ENCODE data around the gene CNFN.

Gene CNFN

DNA sequence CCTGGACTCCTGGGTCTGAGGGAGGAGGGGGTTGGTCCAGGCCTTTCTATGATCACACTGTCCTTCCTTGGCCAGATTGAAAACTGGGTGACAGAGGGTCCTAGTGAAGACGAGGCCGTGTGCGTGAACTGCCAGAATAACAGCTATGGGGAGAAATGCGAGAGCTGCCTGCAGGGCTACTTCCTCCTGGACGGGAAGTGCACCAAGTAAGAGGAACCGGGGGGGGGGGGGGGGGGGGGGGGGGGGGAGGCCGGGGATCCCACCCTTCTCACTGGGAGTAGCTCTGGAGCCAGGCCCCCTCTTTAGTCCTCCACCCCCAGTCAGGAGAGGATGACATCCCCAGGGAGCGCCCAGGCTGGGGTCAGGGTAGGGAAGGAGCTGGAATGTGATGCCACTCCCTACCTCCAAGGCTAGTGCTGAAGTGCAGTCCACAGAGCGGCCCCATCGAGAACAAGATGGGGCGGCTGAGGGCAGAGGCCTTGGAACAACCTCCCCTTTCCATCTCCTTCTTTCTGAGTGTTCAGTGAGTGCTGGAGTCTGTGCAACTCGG is 19.4 kb downstream of the CNFN start:
- no peak for DNase-seq

DNA sequence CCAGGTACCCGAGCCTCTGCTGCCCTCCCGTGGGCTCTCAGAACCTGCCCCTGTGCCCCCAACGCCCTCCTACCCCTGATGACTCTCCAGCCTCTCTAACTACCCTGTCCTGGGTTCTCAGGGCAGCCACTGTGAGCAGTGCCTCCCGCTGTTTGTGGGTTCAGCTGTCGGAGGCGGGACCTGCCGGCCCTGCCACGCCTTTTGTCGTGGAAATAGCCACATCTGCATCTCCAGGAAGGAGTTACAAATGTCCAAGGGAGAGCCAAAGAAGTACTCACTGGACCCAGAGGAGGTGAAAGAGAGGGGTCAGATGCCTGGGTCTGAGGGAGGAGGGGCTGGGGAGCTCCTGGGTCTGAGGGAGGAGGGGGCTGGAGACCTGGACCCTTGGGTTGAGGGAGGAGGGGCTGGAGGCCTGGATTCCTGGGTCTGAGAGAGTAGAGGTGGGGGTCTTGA is 20.0 kb downstream of the CNFN start:
- no peak for DNase-seq

DNA sequence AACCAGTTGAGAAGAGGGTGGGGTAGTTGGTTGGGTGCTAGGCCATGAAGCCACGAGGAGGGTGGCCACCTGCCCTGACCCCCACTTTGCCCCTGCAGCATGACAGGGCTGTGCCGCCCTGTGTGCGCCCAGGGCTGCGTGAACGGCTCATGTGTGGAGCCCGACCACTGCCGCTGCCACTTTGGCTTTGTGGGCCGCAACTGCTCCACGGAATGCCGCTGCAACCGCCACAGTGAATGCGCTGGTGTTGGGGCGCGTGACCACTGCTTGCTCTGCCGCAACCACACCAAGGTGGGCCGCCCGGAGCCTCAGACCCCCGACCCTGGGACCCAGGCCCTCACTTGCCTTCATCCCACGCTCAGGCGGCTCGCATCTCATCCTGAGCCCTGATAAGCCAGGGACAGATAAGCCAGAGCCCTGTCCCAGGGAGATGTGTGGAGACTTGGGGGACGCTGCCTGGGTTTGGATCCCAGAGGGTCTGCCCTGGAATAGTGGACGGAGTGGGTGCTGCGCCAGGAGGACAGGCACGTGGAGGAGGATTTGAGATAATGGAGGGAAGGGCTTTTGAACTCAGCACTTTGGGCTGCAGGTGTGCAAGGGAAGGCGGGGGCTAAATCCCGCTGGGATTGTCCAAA is 20.5 kb downstream of the CNFN start:
- DNase-seq: no peak

DNA sequence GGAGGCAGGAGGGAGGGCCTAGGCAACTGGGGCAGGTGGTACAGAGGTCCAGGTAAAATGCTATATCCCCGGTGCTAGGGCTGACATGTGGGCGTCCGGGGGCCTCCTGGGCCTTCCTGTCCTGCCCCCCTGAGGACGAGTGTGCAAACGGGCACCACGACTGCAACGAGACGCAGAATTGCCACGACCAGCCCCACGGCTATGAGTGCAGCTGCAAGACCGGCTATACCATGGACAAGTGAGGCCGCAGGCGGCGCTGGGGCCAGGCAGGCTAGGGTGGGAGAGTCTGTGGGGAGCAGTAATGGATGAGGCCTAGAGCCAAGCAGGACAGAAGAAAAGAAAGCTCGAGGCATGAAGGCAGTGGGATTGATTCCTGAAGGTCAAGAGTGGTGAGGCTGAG is 21.3 kb downstream of the CNFN start:
- no peak for DNase-seq

DNA sequence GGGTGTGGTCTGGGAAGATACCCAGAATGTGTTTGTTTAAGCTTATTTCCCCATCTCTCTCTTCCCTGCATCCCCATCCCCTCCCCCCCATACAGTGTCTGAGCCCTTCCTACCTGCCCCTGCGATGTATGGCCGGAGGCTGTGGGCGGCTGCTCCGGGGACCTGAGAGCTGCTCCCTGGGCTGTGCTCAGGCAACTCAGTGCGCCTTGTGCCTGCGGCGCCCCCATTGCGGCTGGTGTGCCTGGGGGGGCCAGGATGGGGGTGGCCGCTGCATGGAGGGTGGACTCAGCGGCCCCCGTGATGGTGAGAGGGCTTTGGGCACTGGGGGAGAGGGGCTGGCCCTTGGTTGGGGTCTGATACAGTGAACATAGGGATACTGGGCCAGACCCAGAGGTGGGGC is 21.7 kb downstream of the CNFN start:
- DNase-seq: no peak

DNA sequence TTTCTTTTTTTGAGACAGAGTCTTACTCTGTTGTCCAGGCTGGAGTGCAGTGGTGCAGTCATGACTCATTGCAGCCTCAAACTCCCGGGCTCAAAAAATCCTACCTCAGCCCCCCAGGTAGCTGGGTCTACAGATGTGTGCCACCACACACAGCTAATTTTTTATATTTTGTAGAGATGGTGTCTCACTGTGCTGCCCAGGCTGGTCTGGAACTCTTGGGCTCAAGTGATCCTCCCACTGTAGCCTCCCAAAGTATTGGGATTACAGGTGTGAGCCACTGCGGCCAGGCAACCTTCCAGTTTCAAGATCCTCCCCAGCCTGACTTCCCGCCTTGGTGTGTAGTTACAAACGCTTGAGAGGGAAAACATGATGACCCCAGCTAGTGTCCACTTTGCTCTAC is 22.2 kb downstream of the CNFN start:
- DNase-seq: no peak

DNA sequence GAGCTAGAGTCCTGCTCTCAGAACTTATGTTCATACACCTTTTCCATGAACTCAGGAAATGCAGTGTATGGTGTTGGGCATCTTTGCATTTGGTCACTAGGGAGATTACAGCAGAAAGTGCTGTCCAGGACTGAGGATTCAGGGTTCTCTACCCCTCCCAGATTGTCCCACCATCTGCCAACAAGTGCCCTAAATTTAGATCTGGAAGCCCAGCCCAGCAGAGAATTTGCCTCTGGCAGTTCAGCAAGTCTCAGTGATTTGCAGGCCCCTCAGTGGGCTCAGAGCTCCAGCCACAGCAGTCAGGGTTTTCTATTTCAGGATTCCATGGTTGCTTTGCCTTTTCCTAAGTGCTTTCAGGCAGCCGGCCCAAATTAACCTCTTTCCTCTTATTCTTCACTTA is 23.4 kb downstream of the CNFN start:
- DNase-seq: no peak

DNA sequence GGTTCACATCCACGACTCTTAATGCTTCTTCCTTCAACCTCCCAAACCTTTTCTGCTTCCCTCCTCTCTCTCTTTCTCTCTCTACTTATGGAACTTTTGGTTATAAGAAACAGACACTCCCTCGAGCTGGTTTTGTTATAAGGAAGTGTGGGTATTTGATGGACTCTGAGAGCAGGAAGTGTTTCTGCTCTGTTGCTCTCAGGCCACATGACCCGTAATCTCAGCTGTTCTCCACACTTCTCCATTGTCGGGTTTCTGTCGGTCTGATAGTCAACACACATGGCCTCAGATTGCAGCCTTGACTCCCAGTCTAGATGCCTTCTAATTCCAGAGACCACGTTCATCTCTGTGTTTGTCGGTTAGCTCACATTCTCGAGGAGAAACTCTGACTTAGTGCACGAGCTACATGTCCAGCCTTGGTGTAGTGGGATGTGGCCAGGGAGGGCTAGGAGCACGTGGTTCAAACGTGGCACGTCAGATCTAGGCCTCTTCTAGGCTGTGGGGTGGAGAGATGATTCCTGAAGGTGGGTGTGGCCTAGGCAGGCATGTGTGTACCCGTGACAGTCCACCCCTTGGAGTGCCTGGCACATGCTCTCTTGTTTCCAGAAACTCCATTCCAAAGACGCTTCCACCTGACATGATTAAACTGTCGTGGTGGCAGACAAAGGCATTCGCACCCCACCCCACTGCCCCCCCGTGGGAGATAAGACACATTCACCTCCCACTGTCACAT is 26.3 kb downstream of the CNFN start:
- no peak for DNase-seq

DNA sequence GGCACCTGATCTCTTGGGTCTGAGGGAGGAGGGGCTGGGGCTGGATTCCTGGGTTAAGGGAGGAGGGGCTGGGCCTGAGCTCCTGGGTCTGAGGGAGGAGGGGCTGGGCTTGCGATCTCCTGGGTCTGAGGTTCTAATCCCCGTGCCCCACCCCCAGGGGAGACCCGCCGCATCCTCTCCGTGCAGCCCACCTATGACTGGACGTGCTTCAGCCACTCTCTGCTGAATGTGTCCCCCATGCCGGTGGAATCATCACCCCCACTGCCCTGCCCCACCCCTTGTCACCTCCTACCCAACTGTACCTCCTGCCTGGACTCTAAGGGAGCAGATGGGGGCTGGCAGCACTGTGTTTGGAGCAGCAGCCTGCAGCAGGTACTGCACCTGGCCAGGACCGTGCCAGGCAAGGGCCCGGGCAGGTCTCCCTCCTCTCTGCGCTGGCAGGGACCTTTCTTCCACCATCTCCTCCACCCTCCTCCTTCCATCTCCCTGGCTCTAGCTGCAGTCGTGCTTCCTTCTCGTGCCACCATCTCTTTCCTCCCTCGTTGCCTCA is 27.1 kb downstream of the CNFN start:
- DNase-seq: no peak

DNA sequence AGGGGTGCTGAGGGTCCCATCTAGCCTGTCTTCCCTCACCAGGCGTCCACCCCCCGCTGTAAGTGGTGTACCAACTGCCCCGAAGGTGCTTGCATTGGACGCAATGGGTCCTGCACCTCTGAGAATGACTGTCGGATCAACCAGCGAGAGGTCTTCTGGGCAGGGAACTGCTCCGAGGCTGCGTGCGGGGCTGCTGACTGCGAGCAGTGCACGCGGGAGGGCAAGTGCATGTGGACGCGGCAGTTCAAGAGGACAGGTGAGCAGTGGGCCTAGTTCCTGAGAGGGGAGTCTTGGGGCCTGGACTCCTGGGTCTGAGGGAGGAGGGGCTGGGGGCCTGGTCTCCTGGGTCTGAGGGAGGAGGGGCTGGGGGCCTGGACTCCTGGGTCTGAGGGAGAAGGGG is 27.8 kb downstream of the CNFN start:
- DNase-seq: no peak

DNA sequence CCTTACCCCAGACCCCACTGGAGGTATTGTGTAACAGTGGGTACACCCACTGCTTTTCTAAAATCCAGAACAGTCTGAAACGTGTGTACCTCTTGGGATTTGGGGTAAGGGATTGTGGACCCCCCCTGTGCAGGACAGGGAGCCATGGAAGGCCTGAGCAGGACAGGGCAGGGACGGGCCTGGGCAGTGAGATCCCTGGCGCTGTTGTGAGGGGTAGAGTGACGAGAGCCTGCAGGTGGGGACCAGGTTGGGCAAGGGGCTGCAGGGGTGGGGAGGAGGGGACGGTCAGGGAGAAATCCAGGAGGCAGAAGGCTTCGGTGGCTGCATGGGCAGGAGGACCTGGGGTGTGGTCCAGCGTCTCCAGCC is 28.6 kb downstream of the CNFN start:
- no peak for DNase-seq

DNA sequence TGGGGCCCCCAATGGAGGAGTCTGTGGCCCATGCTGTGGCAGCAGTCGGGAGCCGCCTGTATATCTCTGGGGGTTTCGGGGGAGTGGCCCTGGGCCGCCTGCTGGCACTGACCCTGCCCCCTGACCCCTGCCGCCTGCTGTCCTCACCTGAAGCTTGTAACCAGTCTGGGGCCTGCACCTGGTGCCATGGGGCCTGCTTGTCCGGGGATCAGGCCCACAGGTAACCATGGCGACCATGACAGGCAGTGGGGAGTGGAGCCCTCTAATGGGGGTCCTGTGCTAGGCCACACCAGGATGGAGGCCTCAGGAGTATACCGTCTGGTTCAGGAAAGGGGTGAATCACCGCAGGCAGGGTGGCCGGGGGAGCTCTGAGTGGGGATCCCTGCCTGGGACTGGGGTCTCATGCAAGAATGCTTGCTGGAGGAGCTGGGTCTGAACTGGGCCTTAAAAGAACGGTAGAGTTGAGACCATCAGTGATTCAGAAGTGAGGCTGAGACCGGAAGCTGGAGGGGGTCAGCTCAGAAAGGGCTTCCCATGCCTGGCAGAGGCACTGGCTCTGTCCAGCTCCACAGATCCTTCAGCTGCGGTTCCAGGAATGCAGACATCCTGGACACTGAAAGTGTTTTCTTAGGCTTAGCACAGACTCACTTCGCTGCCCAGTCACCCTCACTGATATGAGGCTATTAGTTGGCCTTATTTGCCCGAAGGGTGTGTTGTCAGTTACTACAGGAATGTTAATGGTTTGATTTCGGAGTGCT is 29.1 kb downstream of the CNFN start:
- no peak for DNase-seq

DNA sequence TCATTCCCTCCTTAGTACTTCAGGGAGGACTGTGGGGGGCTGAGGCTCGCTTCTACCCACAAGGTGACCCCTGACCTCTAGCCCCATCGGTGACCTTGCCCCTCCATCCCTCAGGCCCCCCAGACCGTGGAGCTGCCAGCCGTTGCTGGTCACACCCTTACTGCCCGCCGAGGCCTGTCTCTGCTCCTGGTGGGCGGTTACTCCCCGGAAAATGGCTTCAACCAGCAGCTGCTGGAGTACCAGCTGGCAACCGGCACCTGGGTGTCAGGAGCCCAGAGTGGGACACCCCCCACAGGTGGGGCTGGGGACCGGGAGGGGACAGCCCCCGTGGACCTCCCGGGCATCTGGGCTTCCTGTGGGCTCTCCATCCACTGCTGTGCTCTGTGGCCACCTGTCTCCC is 32.8 kb downstream of the CNFN start:
- no peak for DNase-seq

DNA sequence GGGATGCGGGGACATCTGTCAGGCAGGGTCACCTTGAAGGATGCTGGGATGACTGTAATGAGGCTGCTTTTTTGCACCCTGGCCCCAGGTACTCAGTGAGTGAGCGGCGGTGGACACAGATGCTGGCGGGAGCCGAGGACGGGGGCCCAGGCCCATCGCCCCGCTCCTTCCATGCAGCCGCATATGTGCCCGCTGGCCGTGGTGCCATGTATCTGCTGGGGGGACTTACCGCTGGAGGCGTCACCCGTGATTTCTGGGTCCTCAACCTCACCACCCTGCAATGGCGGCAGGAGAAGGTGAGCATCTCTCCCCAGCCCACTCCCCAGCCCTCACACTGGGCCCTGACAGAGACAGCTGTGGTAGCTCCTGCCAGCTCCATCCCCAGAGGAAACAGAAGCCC is 33.4 kb downstream of the CNFN start:
- DNase-seq: no peak

DNA sequence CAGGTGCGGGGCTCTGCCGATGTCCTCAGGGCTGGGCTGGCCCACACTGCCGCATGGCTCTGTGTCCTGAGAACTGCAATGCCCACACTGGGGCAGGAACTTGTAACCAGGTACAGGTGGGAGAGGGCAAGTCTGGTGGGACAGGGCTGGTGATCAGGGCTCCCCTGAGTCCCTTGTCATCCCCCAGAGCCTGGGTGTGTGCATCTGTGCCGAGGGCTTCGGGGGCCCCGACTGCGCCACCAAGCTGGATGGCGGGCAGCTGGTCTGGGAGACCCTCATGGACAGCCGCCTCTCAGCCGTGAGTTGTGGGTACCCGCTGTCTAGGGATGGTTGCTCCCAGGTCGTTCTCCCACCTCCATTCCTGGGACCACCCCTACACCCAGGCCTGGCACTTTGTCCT is 34.2 kb downstream of the CNFN start:
- DNase-seq: no peak

DNA sequence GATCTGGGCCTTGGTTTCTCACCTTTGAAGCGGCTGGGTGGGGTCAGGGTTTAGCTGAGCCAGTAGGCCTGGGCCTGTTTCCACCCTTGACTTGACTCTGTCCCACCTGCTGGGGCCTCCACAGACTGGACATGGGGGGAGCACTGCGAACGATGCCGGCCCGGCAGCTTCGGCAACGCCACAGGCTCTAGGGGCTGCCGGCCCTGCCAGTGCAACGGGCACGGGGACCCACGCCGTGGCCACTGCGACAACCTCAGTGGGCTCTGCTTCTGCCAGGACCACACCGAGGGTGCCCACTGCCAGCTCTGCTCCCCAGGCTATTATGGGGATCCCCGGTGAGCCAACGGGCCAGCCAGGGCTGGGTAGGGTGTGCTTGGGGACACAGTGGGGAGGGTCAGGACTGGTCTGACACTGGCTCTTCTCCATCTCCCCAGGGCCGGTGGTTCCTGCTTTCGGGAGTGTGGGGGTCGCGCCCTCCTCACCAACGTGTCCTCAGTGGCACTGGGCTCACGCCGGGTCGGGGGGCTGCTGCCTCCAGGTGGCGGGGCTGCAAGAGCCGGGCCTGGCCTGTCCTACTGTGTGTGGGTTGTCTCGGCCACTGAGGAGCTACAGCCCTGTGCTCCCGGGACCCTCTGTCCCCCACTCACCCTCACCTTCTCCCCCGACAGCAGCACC is 36.6 kb downstream of the CNFN start:
- DNase-seq: no peak

DNA sequence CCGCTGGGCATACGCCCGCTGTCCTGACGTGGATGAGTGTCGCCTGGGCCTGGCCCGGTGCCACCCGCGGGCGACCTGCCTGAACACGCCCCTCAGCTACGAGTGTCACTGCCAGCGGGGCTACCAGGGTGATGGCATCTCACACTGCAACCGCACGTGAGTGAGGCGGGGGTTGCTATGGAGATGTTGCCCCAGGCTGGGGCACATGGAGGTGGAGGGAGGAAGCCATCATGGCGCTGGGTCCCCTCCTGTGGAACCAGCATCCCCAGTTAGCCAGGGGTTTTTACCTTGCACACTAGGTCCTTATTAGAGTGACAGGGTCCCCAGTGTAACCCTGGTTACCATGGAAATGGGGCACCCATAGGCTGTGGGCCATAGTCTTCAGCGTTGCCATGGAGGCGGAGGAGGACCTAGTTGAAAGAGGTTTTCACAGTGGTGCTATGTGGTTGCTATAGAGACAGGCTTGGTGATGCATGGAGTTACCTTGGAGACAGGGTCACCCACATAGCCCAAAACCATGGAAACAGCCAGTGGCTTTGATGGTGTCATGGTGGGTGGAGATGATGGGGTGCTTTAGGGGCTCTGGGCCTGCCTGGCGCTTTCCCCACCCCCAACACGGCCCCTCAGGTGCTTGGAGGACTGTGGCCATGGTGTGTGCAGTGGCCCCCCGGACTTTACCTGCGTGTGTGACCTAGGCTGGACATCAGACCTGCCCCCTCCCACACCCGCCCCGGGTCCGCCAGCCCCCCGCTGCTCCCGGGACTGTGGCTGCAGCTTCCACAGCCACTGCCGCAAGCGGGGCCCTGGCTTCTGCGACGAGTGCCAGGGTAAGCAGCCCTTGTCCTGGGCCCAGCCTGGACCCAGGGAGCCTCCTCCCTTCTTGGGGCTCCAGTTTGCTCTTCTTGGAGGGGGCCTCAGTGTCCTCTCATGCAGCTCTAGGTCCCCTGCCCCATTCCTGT is 37.5 kb downstream of the CNFN start:
- DNase-seq: peak in 1 of 2 experiments; percentile 23

DNA sequence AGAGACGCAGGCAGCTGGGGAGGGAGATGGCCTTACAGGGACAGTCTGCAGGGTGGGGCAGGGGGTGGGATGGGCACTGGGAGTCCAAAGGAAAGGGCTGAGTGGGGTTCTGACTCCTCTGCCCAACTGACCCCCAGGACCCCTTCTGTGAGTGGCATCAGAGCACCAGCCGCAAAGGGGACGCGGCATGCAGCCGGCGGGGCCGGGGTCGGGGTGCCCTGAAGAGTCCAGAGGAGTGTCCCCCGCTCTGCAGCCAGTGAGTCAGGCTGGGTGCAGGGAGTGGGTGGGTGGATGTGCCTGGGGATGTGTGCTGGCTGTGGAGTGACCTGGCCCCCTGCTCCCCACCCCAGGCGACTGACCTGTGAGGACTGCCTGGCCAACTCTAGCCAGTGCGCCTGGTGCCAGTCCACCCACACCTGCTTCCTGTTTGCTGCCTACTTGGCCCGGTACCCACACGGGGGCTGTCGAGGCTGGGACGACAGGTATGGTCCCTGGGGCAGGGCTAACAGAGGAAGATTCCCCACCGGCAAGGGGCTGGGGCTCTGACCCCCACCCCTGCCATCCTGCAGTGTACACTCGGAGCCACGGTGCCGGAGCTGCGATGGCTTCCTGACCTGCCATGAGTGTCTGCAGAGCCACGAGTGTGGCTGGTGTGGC is 38.9 kb downstream of the CNFN start:
- no peak for DNase-seq

DNA sequence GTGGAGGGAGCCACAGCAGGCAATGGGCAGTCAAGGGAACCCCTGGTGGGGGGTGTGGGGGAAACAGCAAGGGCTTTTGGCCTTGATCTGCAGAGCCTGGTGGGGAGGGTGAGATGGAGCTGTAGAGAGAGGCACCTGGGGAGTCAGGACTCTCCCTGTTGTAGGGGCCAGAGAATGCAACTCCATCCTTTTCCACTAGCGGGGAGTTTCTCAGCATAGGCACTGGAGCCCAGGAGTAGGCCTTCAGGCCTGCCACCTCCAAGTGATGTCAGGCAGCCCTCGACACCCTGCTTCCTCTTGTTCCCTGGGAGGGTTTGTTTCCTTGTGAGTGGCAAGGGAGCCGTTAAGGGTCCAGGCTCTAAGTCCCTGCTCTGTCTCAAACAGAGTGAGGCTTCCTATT is 39.7 kb downstream of the CNFN start:
- DNase-seq: no peak

DNA sequence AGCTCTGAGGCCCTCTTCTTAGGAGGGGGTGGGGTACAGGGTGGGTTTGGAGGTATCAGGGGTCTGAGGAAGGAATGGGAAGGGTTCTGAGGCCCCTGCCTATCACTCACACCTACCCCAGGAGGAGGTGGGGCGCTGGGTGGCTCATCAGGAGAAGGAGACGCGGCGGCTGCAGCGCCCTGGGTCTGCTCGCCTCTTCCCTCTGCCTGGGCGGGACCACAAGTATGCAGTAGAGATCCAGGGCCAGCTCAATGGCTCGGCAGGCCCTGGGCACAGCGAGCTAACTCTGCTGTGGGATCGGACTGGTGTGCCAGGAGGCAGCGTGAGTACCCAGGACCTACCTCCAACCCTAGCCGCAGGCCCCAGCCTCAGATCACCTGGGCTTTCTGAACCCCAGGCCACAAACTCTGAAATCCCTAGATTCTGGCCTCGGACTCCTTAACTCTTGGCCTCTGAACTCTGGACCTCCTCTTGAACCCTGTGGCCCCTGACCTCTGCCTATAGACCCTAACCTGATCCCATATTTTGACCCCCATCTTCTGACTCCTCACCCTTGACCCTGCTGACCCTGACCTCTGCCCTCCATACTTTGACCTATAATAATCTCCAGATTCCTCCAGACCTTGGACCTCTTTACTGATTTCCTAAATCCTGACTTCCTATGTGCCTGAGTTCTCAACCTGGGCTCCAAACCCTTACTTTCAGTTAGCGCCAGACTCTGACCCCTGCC is 40.6 kb downstream of the CNFN start:
- DNase-seq: no peak

DNA sequence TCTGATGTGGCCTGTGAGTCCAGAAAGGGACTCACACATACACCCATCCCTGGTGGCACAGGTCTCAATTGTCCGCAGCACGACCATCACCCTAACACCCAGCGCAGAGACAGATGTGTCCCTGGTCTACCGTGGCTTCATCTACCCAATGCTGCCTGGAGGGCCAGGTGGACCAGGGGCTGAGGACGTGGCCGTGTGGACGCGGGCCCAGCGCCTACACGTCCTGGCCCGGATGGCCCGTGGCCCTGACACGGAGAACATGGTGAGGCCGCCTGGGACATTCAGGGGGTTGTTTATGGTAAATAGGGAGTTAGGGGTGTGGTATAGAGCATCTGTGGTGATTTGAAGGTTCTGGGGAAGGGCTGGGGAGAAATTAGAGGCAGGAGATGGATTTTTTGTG is 41.9 kb downstream of the CNFN start:
- DNase-seq: no peak

Measured in activated T-cell treated with anti-CD3 and anti-CD28 coated beads, Interleukin-2, amount 50 U/mL, for 48 hours (primary cell).